Measurements from ENCODE around the gene WNT7A.

DNA sequence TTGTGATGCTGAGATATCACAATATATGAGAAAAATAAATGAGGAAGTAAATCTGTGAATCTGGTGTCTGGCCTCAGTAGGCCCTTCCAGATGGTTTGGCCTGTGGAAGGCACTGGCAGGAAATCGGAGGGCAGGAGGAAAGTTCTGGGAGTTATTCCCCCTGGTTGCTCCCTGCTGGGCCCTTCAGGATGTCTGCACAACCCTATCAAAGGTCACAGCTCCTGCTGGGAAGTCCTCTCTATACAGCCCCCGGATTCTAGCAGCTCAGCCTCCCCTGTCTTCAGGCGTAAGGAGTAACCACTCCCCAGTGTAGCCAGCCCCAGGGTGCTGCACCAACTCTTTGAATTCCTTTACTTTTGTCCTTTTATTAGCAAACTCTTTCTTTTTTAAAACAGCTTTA is 56.2 kb downstream of the WNT7A start:
- no peak for TF ChIP-seq POLR2A (IDR thresholded peaks at IDR 0.05)
- TF ChIP-seq CTCF (IDR thresholded peaks at IDR 0.05) = no peak
